GM19468 (cell line): ENCODE results near the gene FARS2.

Experiments used
- ATAC-seq: cut with Tn5 transposase; IDR thresholded peaks from one replicate; pipeline ENCODE4 v1.9.1; 2021; ENCODE audit warnings: mild to moderate bottlenecking, moderate library complexity, moderate number of reproducible peaks; ENCODE audit not compliant: unreplicated experiment; ENCODE audit errors: extremely low read depth

Gene FARS2

GRCh38 chr6:5516036-5516435 is 254.7 kb downstream of the FARS2 start:
- no peak for ATAC-seq

- no peak for ATAC-seq
Observed at GRCh38 chr6:5517796-5518195, 256.5 kb downstream of the FARS2 start.

GRCh38 chr6:5518936-5519491 is 257.7 kb downstream of the FARS2 start:
- ATAC-seq = no peak

GRCh38 chr6:5520796-5521195 is 259.5 kb downstream of the FARS2 start:
- no peak for ATAC-seq

GRCh38 chr6:5521322-5521721 is 260.0 kb downstream of the FARS2 start:
- no peak for ATAC-seq

GRCh38 chr6:5522147-5522546 is 260.8 kb downstream of the FARS2 start:
- no peak for ATAC-seq

GRCh38 chr6:5524110-5524509 is 262.8 kb downstream of the FARS2 start:
- ATAC-seq = no peak

GRCh38 chr6:5525209-5525608 is 263.9 kb downstream of the FARS2 start:
- ATAC-seq = no peak

- ATAC-seq = no peak
Observed at GRCh38 chr6:5529015-5529414, 267.7 kb downstream of the FARS2 start.

- ATAC-seq = no peak
Observed at GRCh38 chr6:5529733-5530132, 268.4 kb downstream of the FARS2 start.

GRCh38 chr6:5531161-5531560 is 269.8 kb downstream of the FARS2 start:
- ATAC-seq = no peak

GRCh38 chr6:5531853-5532375 is 270.6 kb downstream of the FARS2 start:
- no peak for ATAC-seq

- ATAC-seq = no peak
Observed at GRCh38 chr6:5532941-5533340, 271.6 kb downstream of the FARS2 start.

- ATAC-seq = no peak
Observed at GRCh38 chr6:5534643-5535042, 273.3 kb downstream of the FARS2 start.

- no peak for ATAC-seq
Observed at GRCh38 chr6:5536644-5537043, 275.3 kb downstream of the FARS2 start.

GRCh38 chr6:5537132-5537531 is 275.8 kb downstream of the FARS2 start:
- ATAC-seq = no peak

- no peak for ATAC-seq
Observed at GRCh38 chr6:5537967-5538366, 276.7 kb downstream of the FARS2 start.

- no peak for ATAC-seq
Observed at GRCh38 chr6:5540370-5540769, 279.1 kb downstream of the FARS2 start.

- ATAC-seq = no peak
Observed at GRCh38 chr6:5541025-5541424, 279.7 kb downstream of the FARS2 start.

GRCh38 chr6:5541751-5542432 is 280.6 kb downstream of the FARS2 start:
- ATAC-seq = no peak

- ATAC-seq = no peak
Observed at GRCh38 chr6:5547556-5547955, 286.2 kb downstream of the FARS2 start.

GRCh38 chr6:5550631-5551030 is 289.3 kb downstream of the FARS2 start:
- no peak for ATAC-seq
